Peyer's patch (tissue), 4 donors: Measurements from ENCODE around the gene AKR1C2. TPM values are rescaled to one million over a fixed set of nuclear protein-coding genes. Genes with fewer than 3 reads are reported as not detected.
"Not testable (repeated sequence)": the region's sequence is repeated elsewhere in the genome, so short reads cannot be mapped to it uniquely, and the experiment has no call there.

ENCODE experiments used
- DNase-seq, 3 donors: peaks; one replicate each; pipeline ENCODE4 v3.0.0-alpha.2; 2017 to 2019
- H3K27ac ChIP-seq, 4 donors: fragments of 200-600 bp; sonication (generic); one replicate each; pipeline ENCODE4 v1.5.1; 2016 to 2019
- H3K27me3 ChIP-seq, 2 donors: fragments of 200-600 bp; sonication (generic); one replicate each; pipeline ENCODE4 v1.5.1; 2019
- H3K36me3 ChIP-seq, 3 donors: fragments of 200-600 bp; sonication (generic); one replicate each; pipeline ENCODE4 v1.5.1; 2016 to 2019
- H3K4me1 ChIP-seq, 4 donors: fragments of 200-600 bp; sonication (generic); one replicate each; pipeline ENCODE4 v1.5.1; 2016 to 2019
- H3K4me3 ChIP-seq, 4 donors: fragments of 200-600 bp; sonication (generic); 1 replicate in 3 of 4; 2 replicates in 1 of 4; pipeline ENCODE4 v1.5.1; 2016 to 2019; ENCODE audit warnings: mild to moderate bottlenecking in 1 of 4
- H3K9me3 ChIP-seq, 4 donors: fragments of 200-600 bp; sonication (generic); one replicate each; pipeline ENCODE4 v1.5.1; 2016 to 2019; ENCODE audit warnings: mild to moderate bottlenecking in 1 of 4
- CTCF ChIP-seq, 6 experiments: fragments of 450-650 bp in 4 of 6; fragments of 200-600 bp in 2 of 6; sonication (generic) in 1 of 6; IDR thresholded peaks; one replicate each; pipeline ENCODE4 v1.5.1; 2017 to 2019; ENCODE audit warnings: antibody characterized with exemption in 6 of 6, mild to moderate bottlenecking in 3 of 6, moderate library complexity in 1 of 6
- POLR2A ChIP-seq, 2 donors: fragments of 450-650 bp; IDR thresholded peaks; one replicate each; pipeline ENCODE4 v1.5.1; 2017; ENCODE audit warnings: antibody characterized with exemption in 2 of 2, mild to moderate bottlenecking in 2 of 2, moderate library complexity in 2 of 2
- total RNA-seq, 4 donors: library from RNA; depleted of rRNA; stranded (reverse); fragments of >200 nt; gene quantifications; one replicate each; pipeline ENCODE4 v1.1.0, GENCODE V29; 2016

Gene AKR1C2
- total RNA-seq = 10 to 100 TPM; 22.7 to 95.4 (median 45.2) TPM

GRCh38 chr10:5003127-5004029 is at the start of gene AKR1C2:
TSS of gene AKR1C2 (minus strand) at chr10:5003857. CDS start at chr10:5003835, 22 bp downstream.
- H3K36me3 ChIP-seq, H3K9me3 ChIP-seq, DNase-seq, H3K27ac ChIP-seq, H3K27me3 ChIP-seq, H3K4me1 ChIP-seq: not testable (repeated sequence)
- H3K4me3 ChIP-seq = peak within 1 kb of the TSS in 2 of 4 donors; percentile 6 to 21

GRCh38 chr10:5052951-5053500 is 49.4 kb upstream of the AKR1C2 start:
- H3K36me3 ChIP-seq, H3K9me3 ChIP-seq, H3K4me3 ChIP-seq, H3K27ac ChIP-seq, DNase-seq, H3K4me1 ChIP-seq, H3K27me3 ChIP-seq: not testable (repeated sequence)

GRCh38 chr10:5047912-5048628 is 44.4 kb upstream of the AKR1C2 start:
- Histone ChIP-seq H3K9me3 (no peaks in the 10 kb centered on the region), H3K27me3 (no peaks in the 10 kb centered on the region), H3K27ac (no peak overlapping the region), H3K4me3 (no peak overlapping the region), H3K36me3 (no peaks in the 10 kb centered on the region), H3K4me1 (no peaks in the 10 kb centered on the region)
- TF ChIP-seq POLR2A (IDR thresholded peaks at IDR 0.05) = no peak
- DNase-seq = no peak

GRCh38 chr10:5047055-5047454 is 43.4 kb upstream of the AKR1C2 start:
- not testable (repeated sequence) for DNase-seq, H3K4me3 ChIP-seq, H3K36me3 ChIP-seq, H3K9me3 ChIP-seq, H3K27ac ChIP-seq, H3K27me3 ChIP-seq, H3K4me1 ChIP-seq

- Histone ChIP-seq H3K9me3 (no peaks in the 10 kb centered on the region), H3K4me1 (no peaks in the 10 kb centered on the region), H3K27ac (no peak overlapping the region), H3K27me3 (no peaks in the 10 kb centered on the region), H3K36me3 (no peaks in the 10 kb centered on the region), H3K4me3 (no peak overlapping the region)
- DNase-seq = no peak
- TF ChIP-seq POLR2A (IDR thresholded peaks at IDR 0.05) (no peak), CTCF (IDR thresholded peaks at IDR 0.05) (no peak)
Observed at GRCh38 chr10:5046410-5046809, 42.8 kb upstream of the AKR1C2 start.

- no peak for DNase-seq
- Histone ChIP-seq H3K9me3 (no peaks in the 10 kb centered on the region), H3K36me3 (no peaks in the 10 kb centered on the region), H3K4me1 (no peaks in the 10 kb centered on the region), H3K27me3 (no peaks in the 10 kb centered on the region), H3K27ac (no peak overlapping the region), H3K4me3 (no peak overlapping the region)
- TF ChIP-seq CTCF (IDR thresholded peaks at IDR 0.05) (no peak), POLR2A (IDR thresholded peaks at IDR 0.05) (no peak)
Observed at GRCh38 chr10:5045095-5045494, 41.4 kb upstream of the AKR1C2 start.

GRCh38 chr10:5043716-5044115 is 40.1 kb upstream of the AKR1C2 start:
- Histone ChIP-seq H3K27me3 (no peaks in the 10 kb centered on the region), H3K9me3 (no peaks in the 10 kb centered on the region), H3K27ac (peak overlapping the region in 1 of 4 donors; percentile 45), H3K36me3 (no peaks in the 10 kb centered on the region), H3K4me1 (no peaks in the 10 kb centered on the region), H3K4me3 (no peak overlapping the region)
- peak in 1 of 3 donors; percentile 67 for DNase-seq
- TF ChIP-seq CTCF (IDR thresholded peaks at IDR 0.05) (no peak), POLR2A (IDR thresholded peaks at IDR 0.05) (no peak)
